HCT116 (cell line): ENCODE data around the gene ULBP1. TPM values are rescaled to one million over a fixed set of nuclear protein-coding genes. Genes with fewer than 3 reads are reported as not detected.

Source experiments
- ATAC-seq: fragments of 200-7000 bp; cut with Tn5 transposase; 2 replicates; pipeline ENCODE4 v1.9.1; 2020; ENCODE audit warnings: mild to moderate bottlenecking, moderate library complexity
- BruUV-seq: library from RNA; stranded (reverse); fragments of 400-500 nt; replicated peaks from 2 replicates; lab custom pipeline; 2021; lab: Mats Ljungman, UMichigan
- CTCF ChIA-PET: fragments of 300-600 bp; sonication (Branson Sonifier 250); formaldehyde crosslinking; loops from one replicate; lab custom pipeline; 2021; ENCODE audit warnings: antibody characterized with exemption; lab: Charles Lee
- POLR2A ChIA-PET: fragments of 300-600, 350-600 bp; sonication (Branson Sonifier 250); formaldehyde crosslinking; loops from one replicate; lab custom pipeline; 2021; ENCODE audit warnings: antibody characterized with exemption; lab: Charles Lee
- RAD21 ChIA-PET, 2 experiments: fragments of 300-600 bp; sonication (Branson Sonifier 250); formaldehyde crosslinking; loops; one replicate each; lab custom pipeline; 2023; ENCODE audit warnings: low total read pairs in 2 of 2; ENCODE audit not compliant: uncharacterized antibody in 2 of 2, unreplicated experiment in 2 of 2, low non-redundant PET in 1 of 2; lab: Charles Lee
- DNase-seq: peaks from one replicate; pipeline ENCODE4 v3.0.0-alpha.2; 2010; ENCODE audit warnings: low read depth, low spot score
- H2AFZ ChIP-seq: fragments of 200-600 bp; shearing (Covaris generic), sonication (generic); 2 replicates; pipeline ENCODE4 v1.6.1; 2017; ENCODE audit warnings: low read depth, mixed run types, mixed read lengths, antibody characterized with exemption, low read length; ENCODE audit not compliant: poor library complexity, severe bottlenecking
- H3K27ac ChIP-seq: 2 replicates; pipeline ENCODE4 v1.5.1; 2012; ENCODE audit warnings: low read depth, low read length
- H3K27me3 ChIP-seq: fragments of 200-600 bp; sonication (generic); 2 replicates; pipeline ENCODE4 v1.6.1; 2016; ENCODE audit warnings: mixed run types, low read length, mixed read lengths; ENCODE audit not compliant: insufficient read depth
- H3K36me3 ChIP-seq, 2 experiments: fragments of 200-500 bp in 1 of 2; fragments of 200-600 bp in 1 of 2; sonication (Bioruptor generic) in 1 of 2; sonication (generic) in 1 of 2; 2 replicates each; pipeline versions ENCODE4 v1.5.1 to v1.6.1; 2014 to 2016; ENCODE audit warnings: low read length in 2 of 2, inconsistent platforms in 1 of 2, mixed read lengths in 1 of 2, mixed run types in 1 of 2; ENCODE audit not compliant: insufficient read depth in 2 of 2, control insufficient read depth in 1 of 2
- H3K4me1 ChIP-seq, 2 experiments: fragments of 200-600 bp in 1 of 2; sonication (generic) in 1 of 2; 2 replicates each; pipeline versions ENCODE4 v1.5.1 to v1.6.1; 2012 to 2017; ENCODE audit warnings: low read length in 2 of 2, inconsistent platforms in 1 of 2, mild to moderate bottlenecking in 1 of 2, mixed read lengths in 1 of 2, mixed run types in 1 of 2, moderate library complexity in 1 of 2; ENCODE audit not compliant: insufficient read depth in 2 of 2, control insufficient read depth in 1 of 2
- H3K4me2 ChIP-seq: fragments of 200-600 bp; sonication (generic); 2 replicates; pipeline ENCODE4 v1.6.1; 2017; ENCODE audit warnings: mixed run types, low read length, mixed read lengths
- H3K4me3 ChIP-seq, 2 experiments: fragments of 200-600 bp in 1 of 2; sonication (generic) in 1 of 2; replicated peaks in 1 of 2; 2 replicates each; pipeline ENCODE4 v1.5.1; 2011 to 2016; ENCODE audit warnings: low read length in 2 of 2, control low read depth in 1 of 2, low read depth in 1 of 2, mild to moderate bottlenecking in 1 of 2, mixed read lengths in 1 of 2, mixed run types in 1 of 2
- H3K79me2 ChIP-seq: fragments of 200-600 bp; sonication (generic); 2 replicates; pipeline ENCODE4 v1.6.1; 2017; ENCODE audit warnings: mild to moderate bottlenecking, mixed run types, low read length, moderate library complexity, mixed read lengths; ENCODE audit not compliant: insufficient read depth
- H3K9ac ChIP-seq: fragments of 200-600 bp; sonication (generic); 2 replicates; pipeline ENCODE4 v1.6.1; 2016; ENCODE audit warnings: low read length, mixed read lengths
- H3K9me2 ChIP-seq: fragments of 200-600 bp; sonication (generic), shearing (Covaris generic); 2 replicates; pipeline ENCODE4 v1.6.1; 2017; ENCODE audit warnings: mixed run types, mild to moderate bottlenecking, moderate library complexity; ENCODE audit not compliant: insufficient read depth
- H3K9me3 ChIP-seq, 2 experiments: fragments of 200-500 bp in 1 of 2; fragments of 200-600 bp in 1 of 2; sonication (Bioruptor generic) in 1 of 2; sonication (generic) in 1 of 2; 2 replicates each; pipeline ENCODE4 v1.6.1; 2014 to 2017; ENCODE audit warnings: low read length in 2 of 2, mixed read lengths in 2 of 2, inconsistent platforms in 1 of 2, low read depth in 1 of 2, mild to moderate bottlenecking in 1 of 2, mixed run types in 1 of 2, moderate library complexity in 1 of 2; ENCODE audit not compliant: control insufficient read depth in 1 of 2, insufficient read depth in 1 of 2
- H4K20me1 ChIP-seq: fragments of 200-600 bp; sonication (generic), shearing (Covaris generic); 2 replicates; pipeline ENCODE4 v1.6.1; 2017; ENCODE audit warnings: mixed run types, mild to moderate bottlenecking, moderate library complexity; ENCODE audit not compliant: insufficient read depth
- ATF3 ChIP-seq: IDR thresholded peaks from 2 replicates; pipeline ENCODE4 v1.6.1; 2012
- CTCF ChIP-seq, 3 experiments: fragments of 200-600 bp in 1 of 3; sonication (generic) in 1 of 3; IDR thresholded peaks in 2 of 3; conservative IDR thresholded peaks in 1 of 3; 2 replicates each; pipeline ENCODE4 v1.5.1; 2012 to 2017; ENCODE audit warnings: low read depth in 2 of 3, low read length in 2 of 3, antibody characterized with exemption in 1 of 3, borderline replicate concordance in 1 of 3, control low read depth in 1 of 3, mild to moderate bottlenecking in 1 of 3, mixed read lengths in 1 of 3, mixed run types in 1 of 3, moderate library complexity in 1 of 3; ENCODE audit not compliant: insufficient read depth in 1 of 3
- JUND ChIP-seq: IDR thresholded peaks from 2 replicates; pipeline ENCODE4 v1.6.1; 2012
- RAD21 ChIP-seq: IDR thresholded peaks from 2 replicates; pipeline ENCODE4 v1.6.1; 2012; ENCODE audit warnings: low read depth, mild to moderate bottlenecking
- SP1 ChIP-seq: IDR thresholded peaks from 2 replicates; pipeline ENCODE4 v1.6.1; 2012; ENCODE audit warnings: low read depth
- TCF7L2 ChIP-seq: IDR thresholded peaks from 2 replicates; pipeline ENCODE4 v1.7.0; 2011; ENCODE audit warnings: borderline replicate concordance, inconsistent platforms; ENCODE audit not compliant: insufficient read depth, insufficient read length; ENCODE audit errors: extremely low read depth
- ZBTB33 ChIP-seq: IDR thresholded peaks from 2 replicates; pipeline ENCODE4 v1.6.1; 2011; ENCODE audit warnings: mild to moderate bottlenecking, low read length, moderate library complexity; ENCODE audit not compliant: insufficient replicate concordance; ENCODE audit errors: extremely low read depth
- ZFX ChIP-seq: fragments of 450-650 bp; IDR thresholded peaks from 2 replicates; pipeline ENCODE4 v1.6.1; 2017
- intact Hi-C: fragments of 100-400 bp; cut with micrococcal nuclease; formaldehyde crosslinking; loops from 2 replicates; pipeline ENCODE4 v1.10.0; 2022
- total RNA-seq: library from RNA; stranded (reverse); gene quantifications from one replicate; pipeline ENCODE4 v1.2.1, GENCODE V29; 2021; ENCODE audit not compliant: unreplicated experiment

ULBP1 gene
- total RNA-seq, 1 experiment from 2014 or later: 12.4 TPM

- Histone ChIP-seq H3K9me2 (no peaks in the 10 kb centered on the region), H3K4me2 (no peak overlapping the region), H3K4me1 (no peaks in the 10 kb centered on the region), H3K27me3 (no peaks in the 10 kb centered on the region), H3K4me3 (no peak overlapping the region), H3K27ac (no peak overlapping the region), H4K20me1 (no peaks in the 10 kb centered on the region), H3K9me3 (no peaks in the 10 kb centered on the region), H2AFZ (no peak overlapping the region), H3K36me3 (no peaks in the 10 kb centered on the region), H3K9ac (no peak overlapping the region), H3K79me2 (no peaks in the 10 kb centered on the region)
- DNase-seq (no peak), ATAC-seq (no peak)
- RAD21 ChIA-PET: no interaction called here
- CTCF ChIA-PET: no interaction called here
- no peak for TF ChIP-seq JUND
- no peak for TF ChIP-seq RAD21
- TF ChIP-seq TCF7L2: no peak
- no peak for TF ChIP-seq ATF3
- TF ChIP-seq CTCF (IDR thresholded peaks at IDR 0.05 in 2 of 3, conservative IDR thresholded peaks at IDR 0.05 in 1 of 3; ENCODE audit: borderline replicate concordance in 1 of 3, insufficient read depth in 1 of 3, low read depth in 2 of 3, low read length in 2 of 3): no peak
- no peak for TF ChIP-seq ZBTB33
- TF ChIP-seq ZFX: no peak
- TF ChIP-seq SP1: no peak
- intact Hi-C loops: no loop called here
- POLR2A ChIA-PET: no interaction called here
- BruUV-seq: no TSS peak
These were observed 15.7 kb upstream of the ULBP1 start for GRCh38 chr6:149948011-149948410.
